Activated naive CD4-positive, alpha-beta T cell treated with anti-CD3 and anti-CD28 coated beads, Interleukin-2, amount 50 U/mL, for 24 hours (primary cell): ENCODE measurements around the gene FAM20A.

Experiments
- H3K27ac Mint-ChIP-seq: one replicate; pipeline ENCODE4 v1.8.0; 2021; ENCODE audit warnings: mild to moderate bottlenecking, mixed read lengths
- H3K27me3 Mint-ChIP-seq: one replicate; pipeline ENCODE4 v1.8.0; 2021; ENCODE audit warnings: mixed read lengths
- H3K36me3 Mint-ChIP-seq: one replicate; pipeline ENCODE4 v1.8.0; 2021; ENCODE audit warnings: mixed read lengths
- H3K4me1 Mint-ChIP-seq: one replicate; pipeline ENCODE4 v1.8.0; 2021; ENCODE audit warnings: mixed read lengths
- H3K4me3 Mint-ChIP-seq: one replicate; pipeline ENCODE4 v1.8.0; 2021; ENCODE audit warnings: mild to moderate bottlenecking, mixed read lengths
- H3K9me3 Mint-ChIP-seq: one replicate; pipeline ENCODE4 v1.8.0; 2021; ENCODE audit warnings: mixed read lengths

The FAM20A gene

DNA sequence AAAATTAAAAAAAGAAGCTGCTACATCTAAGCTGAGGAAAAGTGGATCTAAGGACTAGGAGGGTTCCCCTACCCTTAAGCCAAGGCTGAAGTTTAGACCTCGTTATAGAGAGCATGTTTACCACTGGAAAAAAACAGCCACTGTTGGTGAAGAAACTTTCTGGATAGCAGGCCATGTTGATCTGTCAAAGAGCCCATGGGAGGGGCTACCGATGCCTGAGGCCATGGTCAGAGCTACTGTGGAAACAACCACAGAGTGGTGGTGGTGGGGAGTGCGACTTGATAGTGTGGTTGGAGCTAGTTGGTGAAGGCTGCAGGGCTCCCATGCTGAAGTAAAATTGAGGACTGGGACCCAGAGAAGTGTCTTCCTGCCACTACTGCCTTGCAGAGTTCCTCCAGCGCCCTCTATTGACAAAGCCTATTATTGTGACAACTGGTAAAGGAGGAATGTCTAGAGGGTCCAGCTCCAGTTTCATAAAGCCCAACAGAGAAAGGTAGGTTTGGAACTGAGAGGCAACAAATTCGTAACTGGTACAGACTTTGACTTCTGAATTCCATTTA lies 12.7 kb upstream of the FAM20A start:
- H3K9me3 Mint-ChIP-seq = no peaks in the 10 kb centered on the region
- no peaks in the 10 kb centered on the region for H3K4me1 Mint-ChIP-seq
- no peak overlapping the region for H3K4me3 Mint-ChIP-seq
- peaks cover 2% of the 10 kb centered on the region for H3K36me3 Mint-ChIP-seq
- H3K27ac Mint-ChIP-seq = no peak overlapping the region
- H3K27me3 Mint-ChIP-seq = peaks cover 28% of the 10 kb centered on the region

DNA sequence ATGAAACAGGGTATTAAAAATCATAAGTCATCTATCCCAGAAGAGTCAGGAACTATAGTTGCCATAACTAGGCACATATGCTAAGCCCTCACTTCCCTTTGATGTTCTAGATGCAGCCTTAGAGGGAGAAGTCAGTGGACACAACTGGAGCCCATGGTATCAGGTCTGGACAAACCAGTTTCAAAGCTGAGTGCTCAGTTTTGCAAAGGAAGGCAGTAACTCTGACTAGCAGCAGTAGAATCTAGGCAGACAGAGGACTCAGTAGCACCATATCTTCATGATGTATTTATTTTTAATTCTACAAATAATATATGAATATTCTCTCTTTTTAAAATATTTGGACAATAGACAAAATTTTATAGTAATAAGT lies 11.7 kb upstream of the FAM20A start:
- Mint-ChIP-seq H3K4me1 (no peaks in the 10 kb centered on the region), H3K36me3 (peaks cover 3% of the 10 kb centered on the region), H3K9me3 (peaks cover 2% of the 10 kb centered on the region), H3K27me3 (peaks cover 22% of the 10 kb centered on the region), H3K4me3 (no peak overlapping the region), H3K27ac (no peak overlapping the region)

DNA sequence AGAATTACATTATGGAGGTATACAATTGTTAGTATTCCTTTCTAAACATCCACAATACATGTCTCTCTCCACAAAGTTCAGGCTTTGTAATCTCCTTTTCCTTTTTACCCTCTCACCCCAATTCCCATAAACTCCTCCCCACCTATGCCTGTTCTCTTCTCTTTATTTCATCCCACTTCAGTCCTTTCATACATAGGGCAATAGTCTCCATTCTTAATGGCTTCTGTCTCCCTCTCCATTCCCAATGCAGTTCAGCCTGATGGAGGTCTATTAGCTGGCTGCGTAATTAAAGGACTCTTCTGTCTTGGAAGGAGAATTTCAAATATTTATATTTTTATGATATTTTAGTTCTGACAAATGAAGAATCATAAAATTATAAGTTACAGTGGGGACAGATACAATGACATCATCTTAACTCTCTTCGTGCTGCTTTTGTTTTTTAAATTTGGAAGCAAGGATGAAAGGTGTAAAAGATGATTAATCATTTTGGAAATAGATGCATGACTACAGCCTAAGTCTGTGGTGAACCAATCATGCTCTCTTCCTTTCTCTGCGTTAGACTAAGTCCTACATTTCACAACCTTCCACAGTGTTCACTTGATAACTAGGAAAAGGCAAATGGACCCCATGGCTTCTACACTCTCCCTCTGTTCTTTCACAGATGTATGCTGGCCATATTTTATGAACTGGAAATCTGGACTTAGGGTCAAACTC lies 11.2 kb upstream of the FAM20A start:
- Mint-ChIP-seq H3K4me1 (no peaks in the 10 kb centered on the region), H3K36me3 (peaks cover 7% of the 10 kb centered on the region), H3K4me3 (no peak overlapping the region), H3K27ac (no peak overlapping the region), H3K27me3 (peaks cover 20% of the 10 kb centered on the region), H3K9me3 (peaks cover 7% of the 10 kb centered on the region)

DNA sequence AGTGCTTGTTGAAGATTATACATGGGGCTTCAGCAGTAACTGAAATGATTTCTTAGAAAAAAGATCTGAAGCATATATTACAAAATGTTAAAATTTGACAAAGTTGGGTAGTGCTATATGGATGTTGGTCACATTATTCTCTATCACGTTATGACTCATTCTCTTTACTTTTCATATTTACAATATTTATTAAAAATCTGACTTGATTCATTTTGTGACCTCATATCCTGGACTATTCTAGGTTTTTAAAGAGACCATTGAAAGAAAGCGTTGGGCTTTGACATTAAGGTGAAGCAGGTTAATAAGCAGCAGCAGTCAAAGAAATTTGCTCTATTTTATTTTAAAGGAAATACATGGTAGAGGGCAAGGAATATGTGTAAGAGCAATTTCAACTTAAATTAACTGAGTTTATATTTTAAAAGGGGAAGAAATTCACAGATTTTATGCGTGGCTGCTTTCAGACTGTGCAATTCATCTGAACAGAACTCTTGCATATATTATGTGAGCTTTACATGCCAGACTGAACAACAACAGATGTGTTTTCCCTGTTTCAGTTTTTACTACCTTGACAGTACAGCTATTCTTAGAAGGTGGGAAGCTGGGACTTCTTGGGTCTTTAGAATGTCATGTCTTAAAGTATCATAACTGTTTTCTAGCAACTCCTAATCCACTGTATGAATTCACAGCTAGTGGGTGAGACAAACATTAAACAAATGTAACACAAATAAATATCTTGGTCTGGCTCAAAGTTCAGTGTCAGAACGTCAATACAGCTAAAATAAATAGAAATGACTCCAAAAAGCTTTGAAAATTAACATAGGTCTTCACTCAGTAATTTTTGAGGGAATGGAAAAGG lies 10.4 kb upstream of the FAM20A start:
- Mint-ChIP-seq H3K4me1 (no peaks in the 10 kb centered on the region), H3K27ac (no peak overlapping the region), H3K36me3 (peaks cover 7% of the 10 kb centered on the region), H3K4me3 (no peak overlapping the region), H3K27me3 (peaks cover 22% of the 10 kb centered on the region), H3K9me3 (peaks cover 12% of the 10 kb centered on the region)

DNA sequence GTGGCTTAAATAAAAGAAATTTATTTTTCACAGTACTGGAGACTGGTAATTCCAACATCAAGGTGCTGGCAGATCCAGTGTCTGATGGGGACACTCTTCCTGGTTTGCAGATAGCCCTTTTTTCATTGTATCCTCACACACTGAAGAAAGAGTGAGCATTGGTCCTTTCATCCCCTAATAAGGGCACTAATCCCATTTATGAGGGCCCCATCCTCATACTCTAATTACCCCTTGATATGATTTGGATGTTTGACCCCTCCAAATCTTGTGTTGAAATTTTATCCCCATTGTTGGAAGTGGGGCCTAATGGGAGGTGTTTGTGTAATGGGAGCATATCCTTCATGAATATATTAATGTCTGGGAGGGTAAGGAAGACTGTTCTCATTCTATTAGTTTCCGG lies 9.4 kb upstream of the FAM20A start:
- peaks cover 7% of the 10 kb centered on the region for H3K36me3 Mint-ChIP-seq
- H3K9me3 Mint-ChIP-seq = peaks cover 12% of the 10 kb centered on the region
- H3K27me3 Mint-ChIP-seq = peaks cover 20% of the 10 kb centered on the region
- H3K4me1 Mint-ChIP-seq = no peaks in the 10 kb centered on the region
- no peak overlapping the region for H3K4me3 Mint-ChIP-seq
- no peak overlapping the region for H3K27ac Mint-ChIP-seq

DNA sequence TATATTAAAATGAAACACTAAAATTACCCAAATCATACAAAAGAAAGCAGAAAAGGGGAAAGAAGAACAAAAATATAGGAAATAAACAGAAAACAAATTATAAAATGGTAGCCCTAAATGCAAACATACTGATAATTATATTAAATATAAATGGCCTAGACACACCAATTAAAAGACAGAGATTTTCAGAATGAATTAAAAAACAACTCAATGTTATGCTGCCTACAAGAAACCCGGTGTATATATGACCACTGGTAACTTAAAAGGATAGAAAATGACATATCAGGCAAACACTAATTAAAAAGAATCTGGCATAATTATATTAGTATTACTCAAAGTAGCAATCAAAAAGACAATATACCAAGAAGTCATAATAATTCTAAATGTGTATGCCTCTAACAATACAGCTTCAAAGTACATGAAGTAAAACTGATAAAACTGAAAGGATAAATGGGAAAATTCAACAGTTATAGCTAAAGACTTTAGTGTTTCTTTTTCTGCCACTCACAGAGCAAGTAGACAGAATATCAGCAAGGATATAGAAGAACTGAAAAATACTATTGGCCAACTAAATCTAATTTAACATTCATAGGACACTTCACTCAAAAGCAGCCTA lies 7.5 kb upstream of the FAM20A start:
- Mint-ChIP-seq H3K27me3 (peaks cover 21% of the 10 kb centered on the region), H3K27ac (no peak overlapping the region), H3K36me3 (peaks cover 9% of the 10 kb centered on the region), H3K9me3 (peaks cover 12% of the 10 kb centered on the region), H3K4me3 (no peak overlapping the region), H3K4me1 (no peaks in the 10 kb centered on the region)

DNA sequence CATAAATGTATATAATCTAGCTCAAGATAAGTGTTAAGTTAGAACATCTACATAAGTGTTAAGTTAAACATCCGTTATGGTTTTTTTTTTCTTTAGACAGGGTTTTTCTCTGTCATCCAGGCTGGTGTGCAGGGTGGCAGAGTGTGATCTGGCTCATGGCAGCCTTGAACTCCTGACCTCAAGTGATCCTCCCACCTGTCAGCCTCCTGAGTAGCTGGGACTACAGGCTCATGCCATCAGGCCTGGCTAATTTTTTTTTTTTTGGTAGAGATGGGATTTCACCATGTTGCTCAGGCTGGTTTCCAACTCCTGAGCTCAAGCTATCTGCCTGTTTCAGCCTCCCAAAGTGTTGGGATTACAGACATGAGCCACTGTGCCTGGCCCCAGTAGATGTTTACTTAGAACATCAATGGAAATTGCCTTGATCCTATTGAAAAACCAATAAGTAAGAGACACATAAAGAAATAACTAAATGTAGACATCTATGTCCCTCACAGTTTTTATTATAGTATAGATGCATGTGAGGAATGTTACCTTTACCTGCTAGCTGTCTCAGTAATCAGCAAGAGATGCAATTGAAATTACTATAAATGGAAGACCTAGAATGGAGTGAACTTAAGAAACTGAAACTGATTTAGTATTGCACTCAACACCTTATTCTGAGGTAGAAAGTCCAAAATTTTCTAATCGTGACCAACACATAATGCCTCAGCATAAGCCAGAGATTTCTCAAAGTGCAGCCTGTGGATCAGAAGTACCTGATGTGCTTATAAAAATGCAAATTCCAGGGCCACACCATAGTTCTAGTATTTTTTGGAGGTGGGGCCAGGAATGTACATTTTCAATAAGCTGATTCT lies 5.5 kb upstream of the FAM20A start:
- H3K27ac Mint-ChIP-seq = no peak overlapping the region
- H3K4me3 Mint-ChIP-seq = no peak overlapping the region
- peaks cover 29% of the 10 kb centered on the region for H3K27me3 Mint-ChIP-seq
- H3K36me3 Mint-ChIP-seq = peaks cover 10% of the 10 kb centered on the region
- peaks cover 12% of the 10 kb centered on the region for H3K9me3 Mint-ChIP-seq
- peaks cover 2% of the 10 kb centered on the region for H3K4me1 Mint-ChIP-seq

DNA sequence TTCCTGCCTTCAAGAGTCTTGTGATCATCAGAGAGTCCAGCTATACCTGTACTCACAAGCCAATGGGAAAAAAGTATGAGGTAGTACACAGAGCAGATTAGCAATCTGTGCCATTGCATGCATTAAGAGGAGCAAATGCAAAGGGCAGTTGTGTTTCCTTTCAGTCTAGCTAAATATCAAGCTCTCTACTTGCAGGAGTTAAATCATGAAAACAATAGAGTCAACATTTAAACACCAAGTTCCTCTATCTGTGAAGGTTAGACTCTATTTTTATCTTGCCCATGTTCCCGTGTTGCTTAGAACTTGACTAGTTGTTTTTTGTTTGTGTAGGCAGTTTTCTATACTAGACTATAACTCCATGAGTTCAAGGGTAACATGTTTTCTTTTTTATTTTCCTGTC lies 4.7 kb upstream of the FAM20A start:
- peaks cover 12% of the 10 kb centered on the region for H3K9me3 Mint-ChIP-seq
- H3K4me1 Mint-ChIP-seq = peaks cover 5% of the 10 kb centered on the region
- H3K27me3 Mint-ChIP-seq = peaks cover 30% of the 10 kb centered on the region
- H3K27ac Mint-ChIP-seq = no peak overlapping the region
- peaks cover 10% of the 10 kb centered on the region for H3K36me3 Mint-ChIP-seq
- H3K4me3 Mint-ChIP-seq = no peak overlapping the region

DNA sequence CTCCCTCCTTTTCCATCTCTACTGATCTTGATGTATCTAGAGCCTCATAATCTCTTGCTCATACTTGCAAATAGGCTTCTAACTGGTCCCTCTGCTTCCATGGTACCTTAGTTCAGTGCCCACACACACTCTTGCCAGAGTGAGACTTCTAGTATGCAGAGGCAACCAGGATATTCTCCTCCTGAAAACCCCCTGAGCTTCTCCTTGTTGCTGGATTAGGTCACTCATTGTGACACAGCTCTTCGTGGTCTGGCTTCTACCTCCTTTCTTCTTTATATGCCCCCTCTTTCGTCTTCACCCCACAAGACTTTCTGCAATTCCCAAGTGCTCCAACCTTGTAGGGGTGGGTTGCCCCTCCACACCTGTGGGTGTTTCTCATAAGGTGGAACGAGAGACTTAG lies 2.5 kb upstream of the FAM20A start:
- Mint-ChIP-seq H3K36me3 (peaks cover 8% of the 10 kb centered on the region), H3K27ac (no peak overlapping the region), H3K4me1 (peaks cover 9% of the 10 kb centered on the region), H3K9me3 (peaks cover 12% of the 10 kb centered on the region), H3K4me3 (no peak overlapping the region), H3K27me3 (peaks cover 37% of the 10 kb centered on the region)

DNA sequence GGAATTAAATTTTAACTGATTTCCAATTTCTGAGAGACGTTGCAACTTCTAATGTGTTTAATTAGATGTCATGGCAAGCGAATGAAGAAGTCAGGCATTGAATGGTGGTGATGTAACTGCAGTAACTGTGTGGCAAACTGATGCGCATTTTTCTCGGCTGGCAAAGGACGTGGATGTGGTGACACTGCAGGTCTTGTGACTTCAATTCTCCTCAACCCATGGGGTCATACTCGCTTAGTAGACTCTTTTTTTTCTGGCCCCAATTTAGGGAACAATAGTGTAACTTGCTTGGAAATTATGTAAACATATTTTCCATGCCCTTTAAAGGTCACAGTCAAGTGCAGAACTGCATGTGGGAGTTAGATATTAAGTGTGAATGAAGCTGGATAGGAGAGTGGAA lies 1.9 kb upstream of the FAM20A start:
- Mint-ChIP-seq H3K36me3 (peaks cover 8% of the 10 kb centered on the region), H3K9me3 (peaks cover 11% of the 10 kb centered on the region), H3K4me3 (no peak overlapping the region), H3K4me1 (peaks cover 9% of the 10 kb centered on the region), H3K27ac (no peak overlapping the region), H3K27me3 (peaks cover 41% of the 10 kb centered on the region)

DNA sequence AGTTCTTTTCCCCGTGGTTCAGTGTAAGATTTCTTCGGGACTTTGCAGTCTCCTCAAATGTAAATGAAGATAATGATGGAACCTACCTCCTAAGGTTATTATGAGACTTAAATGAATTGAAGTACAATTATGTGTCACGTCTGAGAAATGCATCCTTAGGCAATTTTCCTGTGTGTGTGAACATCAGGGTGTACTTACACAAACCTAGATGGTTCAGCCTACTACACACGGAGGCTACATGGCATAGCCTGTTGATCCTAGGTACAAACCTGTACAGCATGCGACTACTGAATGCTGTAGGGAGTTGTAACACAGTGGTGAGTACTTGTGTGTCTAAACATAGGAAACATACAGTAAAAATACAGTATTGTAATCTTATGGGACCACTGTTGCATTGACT lies 1.1 kb upstream of the FAM20A start:
- Mint-ChIP-seq H3K36me3 (peaks cover 3% of the 10 kb centered on the region), H3K27ac (no peak overlapping the region), H3K4me1 (peaks cover 9% of the 10 kb centered on the region), H3K27me3 (peaks cover 40% of the 10 kb centered on the region), H3K4me3 (peak overlapping the region; percentile 62), H3K9me3 (peaks cover 3% of the 10 kb centered on the region)

DNA sequence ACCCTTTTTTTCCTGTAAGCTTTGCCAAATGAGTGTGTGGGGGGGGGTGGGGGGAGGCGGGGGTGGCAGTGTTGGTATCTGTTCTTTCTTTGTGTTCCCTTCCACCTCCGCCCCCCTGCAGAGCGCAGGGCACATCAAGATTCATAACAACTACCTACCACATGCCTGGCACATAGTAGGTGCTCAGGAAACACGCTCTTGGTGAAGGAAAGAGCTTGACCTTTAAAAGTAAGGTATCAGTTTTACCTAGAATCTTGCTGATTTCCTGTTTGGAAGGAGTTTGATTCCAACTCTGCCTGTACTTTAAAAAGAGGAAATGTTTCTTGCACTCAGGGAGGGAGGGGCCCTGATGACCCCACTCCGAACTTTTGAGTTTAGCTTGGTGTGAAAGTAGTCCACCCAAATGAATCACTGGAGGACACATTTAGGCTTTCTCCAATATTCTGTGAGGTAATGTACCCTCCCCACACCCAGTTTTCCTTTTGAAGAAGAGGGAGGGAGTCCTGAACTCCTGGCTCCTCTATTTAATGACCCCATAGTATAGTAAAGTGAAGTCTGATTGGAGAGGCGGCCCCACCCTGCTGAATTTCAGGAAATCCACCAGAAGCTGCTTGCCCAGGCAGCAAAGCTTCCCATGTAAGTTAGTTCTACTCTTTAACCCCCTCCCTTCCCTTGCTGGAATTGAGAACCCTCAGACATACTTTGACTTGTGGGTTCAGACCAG lies 560 bp upstream of the FAM20A start:
- H3K27me3 Mint-ChIP-seq = peaks cover 43% of the 10 kb centered on the region
- peak overlapping the region; percentile 2 for H3K27ac Mint-ChIP-seq
- peaks cover 3% of the 10 kb centered on the region for H3K36me3 Mint-ChIP-seq
- H3K4me3 Mint-ChIP-seq = peak overlapping the region; percentile 62
- H3K9me3 Mint-ChIP-seq = no peaks in the 10 kb centered on the region
- H3K4me1 Mint-ChIP-seq = peaks cover 9% of the 10 kb centered on the region

DNA sequence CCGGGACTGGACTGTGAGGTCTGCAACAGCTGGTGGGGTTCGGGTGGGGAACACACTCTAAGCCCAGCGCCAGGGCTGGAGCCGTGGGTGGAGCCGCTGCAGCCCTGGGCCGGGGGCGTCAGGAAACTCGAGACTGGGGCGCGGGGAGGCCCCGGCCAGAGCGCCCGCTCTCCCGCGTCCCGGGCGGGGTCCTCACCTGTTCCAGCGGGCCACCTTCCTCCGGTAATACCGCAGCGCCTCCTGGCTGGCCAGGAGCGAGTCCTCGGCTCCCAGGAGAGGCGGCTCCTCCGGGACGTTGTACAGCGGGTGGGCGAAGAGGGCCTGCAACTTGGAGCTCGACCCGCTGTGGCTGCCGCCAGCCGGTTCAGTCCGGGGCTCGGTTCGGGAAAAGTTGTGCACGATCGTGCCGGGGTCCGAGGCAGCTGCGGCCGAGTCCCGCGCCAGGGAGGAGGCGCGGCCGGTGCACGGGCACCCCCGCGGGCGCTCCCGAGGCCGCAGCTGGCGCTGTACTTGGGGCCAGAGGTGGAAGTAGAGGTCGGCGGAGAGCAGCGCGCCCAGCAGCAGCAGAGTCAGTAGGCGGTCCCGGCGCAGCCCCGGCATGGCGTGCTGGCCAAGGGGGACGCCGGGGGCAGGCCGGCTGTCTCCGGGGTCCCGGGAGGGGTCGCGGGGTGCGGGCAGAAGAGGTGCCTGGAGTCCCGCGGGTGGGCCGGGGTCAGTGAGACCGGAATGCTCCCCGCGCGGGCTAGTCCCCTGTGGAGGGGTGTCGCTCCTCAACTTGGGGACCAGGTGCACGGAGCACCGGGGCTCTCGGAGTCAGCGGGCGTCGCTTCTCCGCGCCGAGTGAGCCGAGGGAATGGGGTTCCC lies 868 bp downstream of the FAM20A start:
- peak overlapping the region; percentile 79 for H3K4me3 Mint-ChIP-seq
- H3K27me3 Mint-ChIP-seq = peaks cover 51% of the 10 kb centered on the region
- peaks cover 3% of the 10 kb centered on the region for H3K36me3 Mint-ChIP-seq
- no peak overlapping the region for H3K27ac Mint-ChIP-seq
- no peaks in the 10 kb centered on the region for H3K9me3 Mint-ChIP-seq
- peaks cover 18% of the 10 kb centered on the region for H3K4me1 Mint-ChIP-seq

DNA sequence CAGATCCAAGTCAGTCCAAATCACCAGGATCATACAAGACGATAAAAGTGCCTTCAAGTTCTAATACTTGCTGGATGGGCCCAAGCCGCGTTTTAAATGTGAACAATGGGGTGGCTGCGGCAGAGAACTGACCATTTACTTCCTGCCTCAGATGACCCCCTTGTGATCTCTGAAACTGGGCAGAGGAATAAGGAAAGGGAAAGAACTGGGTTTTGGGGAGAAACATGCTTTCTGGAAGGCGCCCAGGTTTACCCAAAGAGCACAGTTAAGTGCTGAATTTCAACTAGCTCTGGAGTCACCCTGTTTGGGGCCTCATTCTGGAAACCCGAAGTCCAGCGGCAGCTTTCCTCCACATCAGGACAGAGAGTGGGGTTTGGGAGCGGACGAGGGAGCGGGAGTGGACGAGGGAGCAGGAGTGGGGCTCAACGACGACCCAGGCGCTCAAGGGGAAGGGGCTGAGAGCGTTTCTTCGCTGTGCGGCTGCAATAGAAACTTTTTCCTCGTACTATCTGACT lies 1.6 kb downstream of the FAM20A start:
- no peak overlapping the region for H3K27ac Mint-ChIP-seq
- peak overlapping the region; percentile 79 for H3K4me3 Mint-ChIP-seq
- H3K36me3 Mint-ChIP-seq = peaks cover 1% of the 10 kb centered on the region
- peaks cover 22% of the 10 kb centered on the region for H3K4me1 Mint-ChIP-seq
- peaks cover 48% of the 10 kb centered on the region for H3K27me3 Mint-ChIP-seq
- no peaks in the 10 kb centered on the region for H3K9me3 Mint-ChIP-seq
